ENCODE results near the gene PCBP3. TPM values are rescaled to one million over a fixed set of nuclear protein-coding genes. Genes with fewer than 3 reads are reported as not detected.

Gene PCBP3
- total RNA-seq, 1 donor from 2014 or later: 4.6 TPM

GRCh38 chr21:45790427-45790826 is 146.9 kb downstream of the PCBP3 start:
- Histone ChIP-seq H3K79me2 (ENCODE audit: low read depth) (no peaks in the 10 kb centered on the region), H3K4me3 (no peak overlapping the region), H3K4me1 (no peaks in the 10 kb centered on the region), H3F3A (ENCODE audit: low read depth) (no peaks in the 10 kb centered on the region), H3K4me2 (no peak overlapping the region), H3K27ac (no peak overlapping the region), H2AFZ (replicated peaks) (no peak overlapping the region), H3K27me3 (no peaks in the 10 kb centered on the region), H3K9ac (no peak overlapping the region), H4K20me1 (ENCODE audit: low read depth) (no peaks in the 10 kb centered on the region), H3K36me3 (no peaks in the 10 kb centered on the region), H3K9me3 (ENCODE audit: low read depth) (no peaks in the 10 kb centered on the region)
- no peak for DNase-seq (ENCODE audit: low spot score)
- peak overlapping the region; percentile 17 for H3K4me3 Mint-ChIP-seq
- peaks cover 5% of the 10 kb centered on the region for H3K27me3 Mint-ChIP-seq (ENCODE audit: insufficient read depth, low read depth)
- H3K27ac Mint-ChIP-seq: peak overlapping the region; percentile 36
- H3K36me3 Mint-ChIP-seq: no peaks in the 10 kb centered on the region
- H3K9me3 Mint-ChIP-seq: peaks cover 7% of the 10 kb centered on the region
- TF ChIP-seq CTCF (IDR thresholded peaks at IDR 0.05) (no peak), EZH2phosphoT487 (IDR thresholded peaks at IDR 0.05) (no peak), EZH2 (IDR thresholded peaks at IDR 0.05) (no peak)
- peaks cover 23% of the 10 kb centered on the region for H3K4me1 Mint-ChIP-seq

- Mint-ChIP-seq H3K4me3 (no peak overlapping the region), H3K27me3 (ENCODE audit: insufficient read depth, low read depth) (peaks cover 5% of the 10 kb centered on the region), H3K27ac (no peak overlapping the region), H3K9me3 (peaks cover 7% of the 10 kb centered on the region), H3K36me3 (no peaks in the 10 kb centered on the region), H3K4me1 (peaks cover 23% of the 10 kb centered on the region)
- H3K9me3 ChIP-seq (ENCODE audit: low read depth): no peaks in the 10 kb centered on the region
- no peaks in the 10 kb centered on the region for H3K79me2 ChIP-seq (ENCODE audit: low read depth)
- no peak overlapping the region for H3K4me3 ChIP-seq
- no peaks in the 10 kb centered on the region for H3K4me1 ChIP-seq
- no peak overlapping the region for H3K4me2 ChIP-seq
- no peak for DNase-seq (ENCODE audit: low spot score)
- H3K27ac ChIP-seq: no peak overlapping the region
- TF ChIP-seq EZH2 (IDR thresholded peaks at IDR 0.05) (no peak), CTCF (IDR thresholded peaks at IDR 0.05) (no peak), EZH2phosphoT487 (IDR thresholded peaks at IDR 0.05) (no peak)
- no peaks in the 10 kb centered on the region for H3F3A ChIP-seq (ENCODE audit: low read depth)
- H3K27me3 ChIP-seq: no peaks in the 10 kb centered on the region
- H3K36me3 ChIP-seq: no peaks in the 10 kb centered on the region
- H3K9ac ChIP-seq: no peak overlapping the region
- H2AFZ ChIP-seq (replicated peaks): no peak overlapping the region
- H4K20me1 ChIP-seq (ENCODE audit: low read depth): no peaks in the 10 kb centered on the region
These were observed 148.3 kb downstream of the PCBP3 start for GRCh38 chr21:45791562-45792418.

GRCh38 chr21:45792682-45793383 is 149.3 kb downstream of the PCBP3 start:
- no peak overlapping the region for H3K27ac Mint-ChIP-seq
- H3K4me3 Mint-ChIP-seq: no peak overlapping the region
- peaks cover 7% of the 10 kb centered on the region for H3K9me3 Mint-ChIP-seq
- no peak overlapping the region for H3K4me2 ChIP-seq
- H3K9ac ChIP-seq: no peak overlapping the region
- no peak overlapping the region for H3K4me3 ChIP-seq
- DNase-seq (ENCODE audit: low spot score): no peak
- H3K27me3 ChIP-seq: no peaks in the 10 kb centered on the region
- peaks cover 17% of the 10 kb centered on the region for H3K4me1 Mint-ChIP-seq
- no peaks in the 10 kb centered on the region for H4K20me1 ChIP-seq (ENCODE audit: low read depth)
- H2AFZ ChIP-seq (replicated peaks): no peak overlapping the region
- no peak overlapping the region for H3K27ac ChIP-seq
- H3K79me2 ChIP-seq (ENCODE audit: low read depth): no peaks in the 10 kb centered on the region
- TF ChIP-seq EZH2 (IDR thresholded peaks at IDR 0.05): no peak
- TF ChIP-seq CTCF (IDR thresholded peaks at IDR 0.05): no peak
- no peak for TF ChIP-seq EZH2phosphoT487 (IDR thresholded peaks at IDR 0.05)
- no peaks in the 10 kb centered on the region for H3K36me3 Mint-ChIP-seq
- no peaks in the 10 kb centered on the region for H3K36me3 ChIP-seq
- H3K4me1 ChIP-seq: no peaks in the 10 kb centered on the region
- H3F3A ChIP-seq (ENCODE audit: low read depth): no peaks in the 10 kb centered on the region
- peaks cover 5% of the 10 kb centered on the region for H3K27me3 Mint-ChIP-seq (ENCODE audit: insufficient read depth, low read depth)
- H3K9me3 ChIP-seq (ENCODE audit: low read depth): no peaks in the 10 kb centered on the region
